HCT116 (cell line): Measurements from ENCODE around the gene CD200.

Experiments
- CEBPB ChIP-seq: IDR thresholded peaks from 2 replicates; pipeline ENCODE4 v1.6.1; 2012; ENCODE audit warnings: low read depth
- ELF1 ChIP-seq: IDR thresholded peaks from 2 replicates; pipeline ENCODE4 v1.6.1; 2012; ENCODE audit warnings: low read depth, borderline replicate concordance
- EZH2 ChIP-seq: fragments of 200-600 bp; sonication (generic); IDR thresholded peaks from 2 replicates; pipeline ENCODE4 v1.6.1; 2017; ENCODE audit warnings: antibody characterized with exemption, mixed run types
- EZH2phosphoT487 ChIP-seq: fragments of 200-600 bp; IDR thresholded peaks from 2 replicates; pipeline ENCODE4 v1.6.1; 2018; ENCODE audit warnings: antibody characterized with exemption, borderline replicate concordance
- FOSL1 ChIP-seq: IDR thresholded peaks from 2 replicates; pipeline ENCODE4 v1.6.1; 2012; ENCODE audit warnings: low read depth
- POLR2A ChIP-seq: IDR thresholded peaks from 2 replicates; pipeline ENCODE4 v1.7.0; 2011; ENCODE audit warnings: borderline replicate concordance; ENCODE audit not compliant: insufficient read depth, insufficient read length; ENCODE audit errors: extremely low read depth
- POLR2AphosphoS5 ChIP-seq: IDR thresholded peaks from 2 replicates; pipeline ENCODE4 v1.6.1; 2011; ENCODE audit warnings: mild to moderate bottlenecking, low read depth, low read length, moderate library complexity
- RAD21 ChIP-seq: IDR thresholded peaks from 2 replicates; pipeline ENCODE4 v1.6.1; 2012; ENCODE audit warnings: low read depth, mild to moderate bottlenecking
- SRF ChIP-seq: IDR thresholded peaks from 2 replicates; pipeline ENCODE4 v1.6.1; 2012; ENCODE audit warnings: low read depth
- TCF7L2 ChIP-seq: IDR thresholded peaks from 2 replicates; pipeline ENCODE4 v1.7.0; 2011; ENCODE audit warnings: borderline replicate concordance, inconsistent platforms; ENCODE audit not compliant: insufficient read depth, insufficient read length; ENCODE audit errors: extremely low read depth
- YY1 ChIP-seq: IDR thresholded peaks from 2 replicates; pipeline ENCODE4 v1.6.1; 2011; ENCODE audit warnings: low read length, low read depth, moderate library complexity, mild to moderate bottlenecking; ENCODE audit not compliant: insufficient replicate concordance; ENCODE audit errors: extremely low read depth
- ZFX ChIP-seq: fragments of 450-650 bp; IDR thresholded peaks from 2 replicates; pipeline ENCODE4 v1.6.1; 2017
- TF ChIP-seq, protein P1 (sequence below), 3 experiments: fragments of 200-600 bp in 1 of 3; sonication (generic) in 1 of 3; IDR thresholded peaks in 2 of 3; conservative IDR thresholded peaks in 1 of 3; 2 replicates each; pipeline ENCODE4 v1.5.1; 2012 to 2017; ENCODE audit warnings: low read depth in 2 of 3, low read length in 2 of 3, antibody characterized with exemption in 1 of 3, borderline replicate concordance in 1 of 3, control low read depth in 1 of 3, mild to moderate bottlenecking in 1 of 3, mixed read lengths in 1 of 3, mixed run types in 1 of 3, moderate library complexity in 1 of 3; ENCODE audit not compliant: insufficient read depth in 1 of 3
- TF ChIP-seq, protein P2 (sequence below): IDR thresholded peaks from 2 replicates; pipeline ENCODE4 v1.6.1; 2012; ENCODE audit warnings: low read depth

DNA sequence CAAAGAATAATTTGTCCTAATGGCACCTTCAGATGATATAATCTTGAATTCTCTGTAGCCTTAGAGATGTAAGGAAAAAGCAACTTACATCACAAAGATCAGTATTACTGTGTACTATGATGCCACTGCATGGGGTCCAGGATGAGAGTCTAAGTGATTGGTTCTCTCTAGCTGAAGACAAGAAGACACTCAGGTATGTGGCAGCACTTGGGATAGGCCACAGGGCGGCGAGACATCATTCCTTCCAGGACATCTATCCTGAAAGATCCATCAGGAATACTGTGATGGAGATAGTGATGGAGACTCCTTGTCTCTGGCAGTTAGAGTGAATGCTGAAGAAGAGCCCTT lies 2.5 kb downstream of the CD200 start:
- TF ChIP-seq, protein P1, sequence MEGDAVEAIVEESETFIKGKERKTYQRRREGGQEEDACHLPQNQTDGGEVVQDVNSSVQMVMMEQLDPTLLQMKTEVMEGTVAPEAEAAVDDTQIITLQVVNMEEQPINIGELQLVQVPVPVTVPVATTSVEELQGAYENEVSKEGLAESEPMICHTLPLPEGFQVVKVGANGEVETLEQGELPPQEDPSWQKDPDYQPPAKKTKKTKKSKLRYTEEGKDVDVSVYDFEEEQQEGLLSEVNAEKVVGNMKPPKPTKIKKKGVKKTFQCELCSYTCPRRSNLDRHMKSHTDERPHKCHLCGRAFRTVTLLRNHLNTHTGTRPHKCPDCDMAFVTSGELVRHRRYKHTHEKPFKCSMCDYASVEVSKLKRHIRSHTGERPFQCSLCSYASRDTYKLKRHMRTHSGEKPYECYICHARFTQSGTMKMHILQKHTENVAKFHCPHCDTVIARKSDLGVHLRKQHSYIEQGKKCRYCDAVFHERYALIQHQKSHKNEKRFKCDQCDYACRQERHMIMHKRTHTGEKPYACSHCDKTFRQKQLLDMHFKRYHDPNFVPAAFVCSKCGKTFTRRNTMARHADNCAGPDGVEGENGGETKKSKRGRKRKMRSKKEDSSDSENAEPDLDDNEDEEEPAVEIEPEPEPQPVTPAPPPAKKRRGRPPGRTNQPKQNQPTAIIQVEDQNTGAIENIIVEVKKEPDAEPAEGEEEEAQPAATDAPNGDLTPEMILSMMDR (IDR thresholded peaks at IDR 0.05 in 2 of 3, conservative IDR thresholded peaks at IDR 0.05 in 1 of 3; ENCODE audit: borderline replicate concordance in 1 of 3, insufficient read depth in 1 of 3, low read depth in 2 of 3, low read length in 2 of 3), result no peak
- TF ChIP-seq, protein P2, sequence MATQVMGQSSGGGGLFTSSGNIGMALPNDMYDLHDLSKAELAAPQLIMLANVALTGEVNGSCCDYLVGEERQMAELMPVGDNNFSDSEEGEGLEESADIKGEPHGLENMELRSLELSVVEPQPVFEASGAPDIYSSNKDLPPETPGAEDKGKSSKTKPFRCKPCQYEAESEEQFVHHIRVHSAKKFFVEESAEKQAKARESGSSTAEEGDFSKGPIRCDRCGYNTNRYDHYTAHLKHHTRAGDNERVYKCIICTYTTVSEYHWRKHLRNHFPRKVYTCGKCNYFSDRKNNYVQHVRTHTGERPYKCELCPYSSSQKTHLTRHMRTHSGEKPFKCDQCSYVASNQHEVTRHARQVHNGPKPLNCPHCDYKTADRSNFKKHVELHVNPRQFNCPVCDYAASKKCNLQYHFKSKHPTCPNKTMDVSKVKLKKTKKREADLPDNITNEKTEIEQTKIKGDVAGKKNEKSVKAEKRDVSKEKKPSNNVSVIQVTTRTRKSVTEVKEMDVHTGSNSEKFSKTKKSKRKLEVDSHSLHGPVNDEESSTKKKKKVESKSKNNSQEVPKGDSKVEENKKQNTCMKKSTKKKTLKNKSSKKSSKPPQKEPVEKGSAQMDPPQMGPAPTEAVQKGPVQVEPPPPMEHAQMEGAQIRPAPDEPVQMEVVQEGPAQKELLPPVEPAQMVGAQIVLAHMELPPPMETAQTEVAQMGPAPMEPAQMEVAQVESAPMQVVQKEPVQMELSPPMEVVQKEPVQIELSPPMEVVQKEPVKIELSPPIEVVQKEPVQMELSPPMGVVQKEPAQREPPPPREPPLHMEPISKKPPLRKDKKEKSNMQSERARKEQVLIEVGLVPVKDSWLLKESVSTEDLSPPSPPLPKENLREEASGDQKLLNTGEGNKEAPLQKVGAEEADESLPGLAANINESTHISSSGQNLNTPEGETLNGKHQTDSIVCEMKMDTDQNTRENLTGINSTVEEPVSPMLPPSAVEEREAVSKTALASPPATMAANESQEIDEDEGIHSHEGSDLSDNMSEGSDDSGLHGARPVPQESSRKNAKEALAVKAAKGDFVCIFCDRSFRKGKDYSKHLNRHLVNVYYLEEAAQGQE, result no peak
- TF ChIP-seq POLR2AphosphoS5 (no peak), EZH2 (no peak), EZH2phosphoT487 (no peak), FOSL1 (no peak), POLR2A (no peak), SRF (no peak), CEBPB (no peak), TCF7L2 (no peak), ZFX (no peak), YY1 (no peak), ELF1 (no peak), RAD21 (no peak)
